Measurements from ENCODE around the gene ESPL1.

GRCh38 chr12:53235164-53235563 lies 32.9 kb upstream of the ESPL1 start:
- TF ChIP-seq POLR2AphosphoS5 (IDR thresholded peaks at IDR 0.05; ENCODE audit: low read depth, low read length) (no peak), REST (IDR thresholded peaks at IDR 0.05; ENCODE audit: insufficient read depth in 1 of 2, low read depth in 2 of 2, low read length in 2 of 2) (no peak), SIN3A (IDR thresholded peaks at IDR 0.05; ENCODE audit: borderline replicate concordance, insufficient read depth, low read length) (no peak), FOXP2 (optimal IDR thresholded peaks at IDR 0.05; ENCODE audit: borderline replicate concordance, extremely low read depth, extremely low read length, insufficient read depth) (no peak), TAF1 (IDR thresholded peaks at IDR 0.05; ENCODE audit: borderline replicate concordance, insufficient read depth, low read length) (no peak)
